IMR-90 (cell line): ENCODE measurements around the gene VEPH1. TPM values are rescaled to one million over a fixed set of nuclear protein-coding genes. Genes with fewer than 3 reads are reported as not detected.

Experiments used
- ATAC-seq: fragments of 200-7000 bp; cut with Tn5 transposase; 2 replicates; pipeline ENCODE4 v1.9.1; 2020; ENCODE audit warnings: low read depth, mild to moderate bottlenecking, moderate library complexity
- BruUV-seq: library from RNA; stranded (reverse); fragments of 400-500 nt; replicated peaks from 2 replicates; lab custom pipeline; 2021; lab: Mats Ljungman, UMichigan
- CTCF ChIA-PET: fragments of 300-600 bp; formaldehyde crosslinking; extraction: SDS; loops from one replicate; lab custom pipeline; 2021; ENCODE audit warnings: antibody characterized with exemption; lab: Yijun Ruan, JAX
- POLR2A ChIA-PET: fragments of 300-600 bp; sonication (Branson Sonifier 250); formaldehyde crosslinking; loops from one replicate; lab custom pipeline; 2022; ENCODE audit warnings: antibody characterized with exemption; ENCODE audit not compliant: unreplicated experiment; lab: Charles Lee
- DNase-seq: peaks from one replicate; pipeline ENCODE4 v3.0.0; 2013
- H2AFZ ChIP-seq: replicated peaks from 2 replicates; pipeline ENCODE3; 2013; ENCODE audit warnings: low read length, mild to moderate bottlenecking; ENCODE audit not compliant: poor library complexity
- H2AK5ac ChIP-seq: 2 replicates; pipeline ENCODE4 v1.6.1; 2013; ENCODE audit warnings: low read depth, low read length, inconsistent platforms
- H2AK9ac ChIP-seq: replicated peaks from 2 replicates; pipeline ENCODE3; 2013; ENCODE audit warnings: mild to moderate bottlenecking, low read depth, low read length, moderate library complexity; ENCODE audit not compliant: poor library complexity
- H2BK120ac ChIP-seq: 2 replicates; pipeline ENCODE4 v1.6.1; 2013; ENCODE audit warnings: low read depth, low read length, inconsistent platforms
- H2BK15ac ChIP-seq: 3 replicates; pipeline ENCODE4 v1.6.1; 2013; ENCODE audit warnings: low read depth, low read length, inconsistent platforms
- H2BK20ac ChIP-seq: 2 replicates; pipeline ENCODE4 v1.6.1; 2013; ENCODE audit warnings: low read depth, mild to moderate bottlenecking, inconsistent platforms, low read length, moderate library complexity
- H2BK5ac ChIP-seq: 2 replicates; pipeline ENCODE4 v1.6.1; 2013; ENCODE audit warnings: mild to moderate bottlenecking, low read depth, low read length, inconsistent platforms; ENCODE audit not compliant: poor library complexity, severe bottlenecking
- H3K14ac ChIP-seq: replicated peaks from 2 replicates; pipeline ENCODE4 v1.6.1; 2013; ENCODE audit warnings: low read depth, low read length, inconsistent platforms
- H3K18ac ChIP-seq: 2 replicates; pipeline ENCODE4 v1.6.1; 2013; ENCODE audit warnings: low read depth, low read length, control low read depth
- H3K23ac ChIP-seq: 2 replicates; pipeline ENCODE4 v1.6.1; 2013; ENCODE audit warnings: low read depth, low read length, inconsistent platforms
- H3K27ac ChIP-seq: 2 replicates; pipeline ENCODE4 v1.5.1; 2013; ENCODE audit warnings: mild to moderate bottlenecking, control low read depth, low read length; ENCODE audit not compliant: insufficient read depth
- H3K27me3 ChIP-seq: 2 replicates; pipeline ENCODE4 v1.6.1; 2013; ENCODE audit warnings: low read length; ENCODE audit not compliant: control insufficient read depth, insufficient read depth
- H3K36me3 ChIP-seq: 2 replicates; pipeline ENCODE4 v1.6.1; 2013; ENCODE audit warnings: low read length, mixed read lengths; ENCODE audit not compliant: control insufficient read depth, insufficient read depth
- H3K4ac ChIP-seq: 2 replicates; pipeline ENCODE4 v1.6.1; 2013; ENCODE audit warnings: low read depth, low read length, inconsistent platforms
- H3K4me1 ChIP-seq: 2 replicates; pipeline ENCODE4 v1.6.1; 2013; ENCODE audit warnings: low read length, mixed read lengths; ENCODE audit not compliant: control insufficient read depth, insufficient read depth
- H3K4me2 ChIP-seq: 2 replicates; pipeline ENCODE4 v1.6.1; 2013; ENCODE audit warnings: low read depth, mild to moderate bottlenecking, control low read depth, low read length, moderate library complexity
- H3K4me3 ChIP-seq: 2 replicates; pipeline ENCODE4 v1.5.1; 2013; ENCODE audit warnings: low read depth, mild to moderate bottlenecking, control low read depth, low read length, moderate library complexity; ENCODE audit not compliant: insufficient read depth
- H3K56ac ChIP-seq: 2 replicates; pipeline ENCODE4 v1.6.1; 2013; ENCODE audit warnings: low read length, inconsistent platforms; ENCODE audit not compliant: insufficient read depth; ENCODE audit errors: extremely low read depth
- H3K79me1 ChIP-seq, 2 experiments: 2 replicates each; pipeline ENCODE4 v1.6.1; 2013; ENCODE audit warnings: low read length in 2 of 2, inconsistent platforms in 1 of 2, low read depth in 1 of 2
- H3K9ac ChIP-seq: 2 replicates; pipeline ENCODE4 v1.6.1; 2013; ENCODE audit warnings: low read depth, low read length, control low read depth
- H3K9me1 ChIP-seq: 2 replicates; pipeline ENCODE4 v1.6.1; 2013; ENCODE audit warnings: low read length, inconsistent platforms; ENCODE audit not compliant: insufficient read depth
- H3K9me3 ChIP-seq: 2 replicates; pipeline ENCODE4 v1.6.1; 2013; ENCODE audit warnings: low read length; ENCODE audit not compliant: control insufficient read depth, insufficient read depth
- H4K20me1 ChIP-seq: 2 replicates; pipeline ENCODE4 v1.6.1; 2013; ENCODE audit warnings: low read length, inconsistent platforms; ENCODE audit not compliant: insufficient read depth
- H4K5ac ChIP-seq: 2 replicates; pipeline ENCODE4 v1.6.1; 2013; ENCODE audit warnings: mild to moderate bottlenecking, low read depth, low read length, control low read depth
- H4K8ac ChIP-seq, 2 experiments: 2 replicates each; pipeline ENCODE4 v1.6.1; 2013; ENCODE audit warnings: low read depth in 2 of 2, low read length in 2 of 2, control low read depth in 1 of 2, inconsistent platforms in 1 of 2
- H4K91ac ChIP-seq: 2 replicates; pipeline ENCODE4 v1.6.1; 2013; ENCODE audit warnings: low read depth, low read length, inconsistent platforms; ENCODE audit not compliant: insufficient read depth
- BHLHE40 ChIP-seq: fragments of 150-350 bp; IDR thresholded peaks from 2 replicates; pipeline ENCODE4 v1.6.1; 2016; ENCODE audit warnings: mild to moderate bottlenecking, low read depth, low read length
- FOS ChIP-seq: fragments of 150-350 bp; IDR thresholded peaks from 2 replicates; pipeline ENCODE4 v1.6.1; 2016; ENCODE audit warnings: low read depth, low read length
- NFE2L2 ChIP-seq: fragments of 150-350 bp; IDR thresholded peaks from 2 replicates; pipeline ENCODE4 v1.6.1; 2016; ENCODE audit warnings: low read depth, mild to moderate bottlenecking, low read length
- SMC3 ChIP-seq: fragments of 150-350 bp; IDR thresholded peaks from 2 replicates; pipeline ENCODE4 v1.6.1; 2016; ENCODE audit warnings: low read depth, mild to moderate bottlenecking, antibody characterized with exemption, low read length, moderate library complexity
- WGBS, 2 experiments: methylation state at CpG; one replicate each; pipeline versions ENCODE4 v1.1.5 to v1.1.7; 2013; ENCODE audit warnings: missing lambda C conversion rate in 2 of 2; ENCODE audit not compliant: insufficient read length in 1 of 2; ENCODE audit errors: extremely low coverage in 2 of 2; 5-methylcytosine and 5-hydroxymethylcytosine counted together
- dilution Hi-C: fragments of 300-500 bp; cut with HindIII; formaldehyde crosslinking; loops from one replicate; pipeline ENCODE4 v1.14.3; 2018; ENCODE audit warnings: low sequenced_read_pairs; ENCODE audit not compliant: unreplicated experiment
- in situ Hi-C: fragments of 300-500 bp; cut with MboI; formaldehyde crosslinking; loops from 3 replicates; pipeline ENCODE4 v1.14.3; 2019; ENCODE audit warnings: low sequenced_read_pairs, inconsistent platforms, mixed read lengths
- intact Hi-C: fragments of 100-400 bp; cut with micrococcal nuclease; formaldehyde crosslinking; loops from 2 replicates; pipeline ENCODE4 v1.10.0; 2022
- polyA plus RNA-seq, 3 experiments: library from polyadenylated mRNA; depleted of rRNA; stranded (reverse); fragments of >200 nt; gene quantifications; 2 replicates each; pipeline ENCODE4 v1.2.3, GENCODE V29; 2012; ENCODE audit warnings: low replicate concordance in 1 of 3
- total RNA-seq: library from RNA; depleted of rRNA; stranded (reverse); fragments of >200 nt; gene quantifications from 2 replicates; pipeline ENCODE4 v1.2.3, GENCODE V29; 2012
- TF ChIP-seq, protein P1 (sequence below): conservative IDR thresholded peaks from 2 replicates; pipeline ENCODE4 v1.5.1; 2012; ENCODE audit warnings: mild to moderate bottlenecking, low read depth, low read length, improper control_type of control experiment
- TF ChIP-seq, protein P2 (sequence below): fragments of 150-350 bp; IDR thresholded peaks from 2 replicates; pipeline ENCODE4 v1.6.1; 2017; ENCODE audit warnings: mild to moderate bottlenecking, antibody characterized with exemption, low read length, low read depth

VEPH1 gene
- total and polyA plus RNA-seq, 2 of the 4 experiments (the other 2 are of a cell fraction), result 30.5 to 130 TPM

DNA sequence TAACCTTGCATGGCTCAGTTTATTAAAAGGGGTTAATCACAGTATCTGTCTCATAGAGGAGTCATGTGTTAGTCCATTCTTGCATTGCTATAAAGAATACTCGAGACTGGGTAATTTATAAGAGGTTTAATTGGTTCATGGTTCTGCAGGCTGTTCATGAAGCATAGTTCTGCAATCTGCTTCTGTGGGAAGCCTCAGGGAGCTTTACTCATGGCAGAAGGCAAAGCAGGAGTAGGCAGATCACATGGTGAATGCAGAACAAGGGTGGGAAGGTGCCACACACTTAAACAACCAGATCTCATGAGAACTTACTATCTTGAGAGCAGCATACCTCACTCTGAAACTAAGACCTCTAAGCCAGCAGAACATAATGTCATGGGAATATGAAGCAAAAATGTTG, 108.8 kb downstream of the VEPH1 start:
- no peak overlapping the region for H3K56ac ChIP-seq
- H2BK120ac ChIP-seq, result no peak overlapping the region
- H3K14ac ChIP-seq, result no peak overlapping the region; the same call in 1 of the 2 replicates
- H3K27ac ChIP-seq, result no peak overlapping the region
- H2BK20ac ChIP-seq, result no peak overlapping the region
- no TSS peak for BruUV-seq
- POLR2A ChIA-PET, result no interaction called here
- no CpG with 5 or more reads among the region's 1 CpG for WGBS, 2 experiments
- no peak overlapping the region for H3K23ac ChIP-seq
- in situ Hi-C loops (no loop called here), dilution Hi-C loops (no loop called here), intact Hi-C loops (no loop called here)
- no peak overlapping the region for H2BK5ac ChIP-seq
- DNase-seq, result peak; percentile 21
- H3K9me1 ChIP-seq, result no peaks in the 10 kb centered on the region
- no peak; the same call in 1 of the 2 replicates for ATAC-seq
- H3K36me3 ChIP-seq, result no peaks in the 10 kb centered on the region
- no peaks in the 10 kb centered on the region for H3K27me3 ChIP-seq
- TF ChIP-seq NFE2L2 (no peak), SMC3 (no peak), FOS (no peak), BHLHE40 (no peak)
- TF ChIP-seq, protein P1, sequence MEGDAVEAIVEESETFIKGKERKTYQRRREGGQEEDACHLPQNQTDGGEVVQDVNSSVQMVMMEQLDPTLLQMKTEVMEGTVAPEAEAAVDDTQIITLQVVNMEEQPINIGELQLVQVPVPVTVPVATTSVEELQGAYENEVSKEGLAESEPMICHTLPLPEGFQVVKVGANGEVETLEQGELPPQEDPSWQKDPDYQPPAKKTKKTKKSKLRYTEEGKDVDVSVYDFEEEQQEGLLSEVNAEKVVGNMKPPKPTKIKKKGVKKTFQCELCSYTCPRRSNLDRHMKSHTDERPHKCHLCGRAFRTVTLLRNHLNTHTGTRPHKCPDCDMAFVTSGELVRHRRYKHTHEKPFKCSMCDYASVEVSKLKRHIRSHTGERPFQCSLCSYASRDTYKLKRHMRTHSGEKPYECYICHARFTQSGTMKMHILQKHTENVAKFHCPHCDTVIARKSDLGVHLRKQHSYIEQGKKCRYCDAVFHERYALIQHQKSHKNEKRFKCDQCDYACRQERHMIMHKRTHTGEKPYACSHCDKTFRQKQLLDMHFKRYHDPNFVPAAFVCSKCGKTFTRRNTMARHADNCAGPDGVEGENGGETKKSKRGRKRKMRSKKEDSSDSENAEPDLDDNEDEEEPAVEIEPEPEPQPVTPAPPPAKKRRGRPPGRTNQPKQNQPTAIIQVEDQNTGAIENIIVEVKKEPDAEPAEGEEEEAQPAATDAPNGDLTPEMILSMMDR, result no peak
- TF ChIP-seq, protein P2, sequence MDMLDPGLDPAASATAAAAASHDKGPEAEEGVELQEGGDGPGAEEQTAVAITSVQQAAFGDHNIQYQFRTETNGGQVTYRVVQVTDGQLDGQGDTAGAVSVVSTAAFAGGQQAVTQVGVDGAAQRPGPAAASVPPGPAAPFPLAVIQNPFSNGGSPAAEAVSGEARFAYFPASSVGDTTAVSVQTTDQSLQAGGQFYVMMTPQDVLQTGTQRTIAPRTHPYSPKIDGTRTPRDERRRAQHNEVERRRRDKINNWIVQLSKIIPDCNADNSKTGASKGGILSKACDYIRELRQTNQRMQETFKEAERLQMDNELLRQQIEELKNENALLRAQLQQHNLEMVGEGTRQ, result no peak
- no peak overlapping the region for H2AFZ ChIP-seq
- peaks cover 2% of the 10 kb centered on the region; the same call in 1 of the 2 replicates for H3K9me3 ChIP-seq
- H4K20me1 ChIP-seq, result no peaks in the 10 kb centered on the region
- H3K9ac ChIP-seq, result no peak overlapping the region
- CTCF ChIA-PET, result no interaction called here
- no peak overlapping the region for H4K5ac ChIP-seq
- no peak overlapping the region for H2AK5ac ChIP-seq
- no peak overlapping the region for H3K18ac ChIP-seq
- no peak overlapping the region for H3K4me2 ChIP-seq
- peaks cover 7% of the 10 kb centered on the region for H3K4me1 ChIP-seq
- H3K4me3 ChIP-seq, result no peak overlapping the region
- no peak overlapping the region for H4K91ac ChIP-seq
- no peak overlapping the region for H2AK9ac ChIP-seq
- no peak overlapping the region for H3K4ac ChIP-seq
- no peak overlapping the region for H2BK15ac ChIP-seq
- no peak overlapping the region for H4K8ac ChIP-seq
- no peaks in the 10 kb centered on the region for H3K79me1 ChIP-seq
